Left lobe of liver (tissue), 2 donors: ENCODE measurements around the gene FBXO36. TPM values are rescaled to one million over a fixed set of nuclear protein-coding genes. Genes with fewer than 3 reads are reported as not detected.

Experiments used
- ATAC-seq: fragments of 200-7000 bp; cut with Tn5 transposase; one replicate; pipeline ENCODE4 v1.9.1; 2020; ENCODE audit warnings: mild to moderate bottlenecking, moderate library complexity
- DNase-seq: peaks from one replicate; pipeline ENCODE4 v3.0.0-alpha.2; 2020; ENCODE audit warnings: low spot score
- total RNA-seq: library from RNA; stranded (reverse); gene quantifications from one replicate; pipeline ENCODE4 v1.2.1, GENCODE V29; 2021
- donor health status: DM: no; HTN: no; CAD: no; lungs with moderate emphysema.
- donor health status: DM: no; HTN: yes; CAD: no.

Gene FBXO36
- total RNA-seq, 1 donor from 2014 or later, result 1.1 TPM

- ATAC-seq, result peak; percentile 76
These were observed 120.7 kb downstream of the FBXO36 start for GRCh38 chr2:230043025-230043424.

GRCh38 chr2:230043461-230043860 lies 121.2 kb downstream of the FBXO36 start:
- ATAC-seq, result peak; percentile 73
- DNase-seq, result peak; percentile 49

More at GRCh38 chr2:230043025-230043424, 120.7 kb downstream of the FBXO36 start:
- no peak for DNase-seq

- DNase-seq (no peak), ATAC-seq (no peak)
These were observed 124.2 kb downstream of the FBXO36 start for GRCh38 chr2:230046491-230046890.

GRCh38 chr2:230048010-230048671 lies 125.8 kb downstream of the FBXO36 start:
- ATAC-seq (no peak), DNase-seq (no peak)

GRCh38 chr2:230050136-230050535 lies 127.8 kb downstream of the FBXO36 start:
- ATAC-seq, result no peak

GRCh38 chr2:230052299-230052698 lies 130.0 kb downstream of the FBXO36 start:
- peak; percentile 87 for ATAC-seq
- no peak for DNase-seq

More at GRCh38 chr2:230050136-230050535, 127.8 kb downstream of the FBXO36 start:
- DNase-seq, result no peak

- no peak for ATAC-seq
- no peak for DNase-seq
These were observed 131.6 kb downstream of the FBXO36 start for GRCh38 chr2:230053753-230054478.

- DNase-seq (no peak), ATAC-seq (no peak)
These were observed 138.5 kb downstream of the FBXO36 start for GRCh38 chr2:230060672-230061293.

Other genes with a start within 250 kb of the FBXO36 start
- gene DNER, start 207.9 kb upstream of the FBXO36 start, total RNA-seq, result 0.10 TPM
- gene TRIP12, start 494 bp upstream of the FBXO36 start, total RNA-seq, result 79.9 TPM
- gene SLC16A14, start 146.4 kb downstream of the FBXO36 start, total RNA-seq, result 1.6 TPM